Measurements from ENCODE around the gene CASP14. TPM values are rescaled to one million over a fixed set of nuclear protein-coding genes. Genes with fewer than 3 reads are reported as not detected.

The CASP14 gene
- total RNA-seq, 1 donor from 2014 or later: not detected

GRCh38 chr19:15104003-15104402, 54.7 kb downstream of the CASP14 start:
- Mint-ChIP-seq H3K36me3 (no peaks in the 10 kb centered on the region), H3K27ac (peak overlapping the region; percentile 17), H3K4me1 (ENCODE audit: unreplicated experiment) (peaks cover 15% of the 10 kb centered on the region), H3K4me3 (no peak overlapping the region), H3K27me3 (peaks cover 2% of the 10 kb centered on the region), H3K9me3 (peaks cover 13% of the 10 kb centered on the region)
- no peak for DNase-seq (ENCODE audit: extremely low spot score, unreplicated experiment)
- TF ChIP-seq CTCF (conservative IDR thresholded peaks at IDR 0.05): no peak

- Mint-ChIP-seq H3K9me3 (peaks cover 13% of the 10 kb centered on the region), H3K27ac (peak overlapping the region; percentile 17), H3K4me3 (no peak overlapping the region)
Observed at GRCh38 chr19:15104411-15104810, 55.1 kb downstream of the CASP14 start.

GRCh38 chr19:15105044-15105443, 55.8 kb downstream of the CASP14 start:
- Mint-ChIP-seq H3K27ac (no peak overlapping the region), H3K4me1 (ENCODE audit: unreplicated experiment) (peaks cover 15% of the 10 kb centered on the region), H3K27me3 (peaks cover 2% of the 10 kb centered on the region), H3K4me3 (peak overlapping the region; percentile 67), H3K9me3 (peaks cover 13% of the 10 kb centered on the region), H3K36me3 (no peaks in the 10 kb centered on the region)
- DNase-seq (ENCODE audit: extremely low spot score, unreplicated experiment): no peak
- TF ChIP-seq CTCF (conservative IDR thresholded peaks at IDR 0.05): no peak

More at GRCh38 chr19:15104411-15104810, 55.1 kb downstream of the CASP14 start:
- H3K36me3 Mint-ChIP-seq: no peaks in the 10 kb centered on the region
- H3K4me1 Mint-ChIP-seq (ENCODE audit: unreplicated experiment): peaks cover 15% of the 10 kb centered on the region
- TF ChIP-seq CTCF (conservative IDR thresholded peaks at IDR 0.05): no peak
- no peak for DNase-seq (ENCODE audit: extremely low spot score, unreplicated experiment)
- peaks cover 2% of the 10 kb centered on the region for H3K27me3 Mint-ChIP-seq

- H3K36me3 Mint-ChIP-seq: peaks cover 6% of the 10 kb centered on the region
- DNase-seq (ENCODE audit: extremely low spot score, unreplicated experiment): no peak
- H3K27me3 Mint-ChIP-seq: peaks cover 2% of the 10 kb centered on the region
- peaks cover 15% of the 10 kb centered on the region for H3K4me1 Mint-ChIP-seq (ENCODE audit: unreplicated experiment)
- peak within 1 kb of the TSS; percentile 88 for H3K4me3 Mint-ChIP-seq
- H3K27ac Mint-ChIP-seq: peak within 1 kb of the TSS; percentile 90
- TF ChIP-seq CTCF (conservative IDR thresholded peaks at IDR 0.05): no peak
- H3K9me3 Mint-ChIP-seq: peaks cover 9% of the 10 kb centered on the region
Observed at GRCh38 chr19:15107061-15108010, 58.1 kb downstream of the CASP14 start, which contains the start of gene SYDE1. SYDE1 (plus strand) TSS chr19:15107401; CDS start chr19:15107434, 33 bp downstream.

Other genes starting within 250 kb of the CASP14 start
- gene OR7A5, start 214.3 kb upstream of the CASP14 start, total RNA-seq (ENCODE audit: low replicate concordance): not detected in 2 replicates
- gene OR7C1, start 214.3 kb upstream of the CASP14 start, total RNA-seq (ENCODE audit: low replicate concordance): not detected in 2 replicates
- gene OR7A10, start 200.6 kb upstream of the CASP14 start, total RNA-seq (ENCODE audit: low replicate concordance): not detected in 2 replicates
- gene OR7A17, start 163.3 kb upstream of the CASP14 start, total RNA-seq (ENCODE audit: low replicate concordance): not detected in 2 replicates
- gene OR7C2, start 108.0 kb upstream of the CASP14 start, total RNA-seq (ENCODE audit: low replicate concordance): not detected in 2 replicates
- 6.4 and 15.2 TPM in 2 replicates for gene SLC1A6, start 69.6 kb upstream of the CASP14 start, total RNA-seq (ENCODE audit: low replicate concordance)
- gene OR1I1, start 32.7 kb downstream of the CASP14 start, total RNA-seq (ENCODE audit: low replicate concordance): not detected in 2 replicates
- 7.3 and 23.7 TPM in 2 replicates for gene SYDE1, start 57.9 kb downstream of the CASP14 start, total RNA-seq (ENCODE audit: low replicate concordance)
- gene NOTCH3, start 151.5 kb downstream of the CASP14 start, total RNA-seq (ENCODE audit: low replicate concordance): 119 and 139 TPM in 2 replicates
- 5.1 and 9.4 TPM in 2 replicates for gene EPHX3, start 183.0 kb downstream of the CASP14 start, total RNA-seq (ENCODE audit: low replicate concordance)